ENCODE measurements around the gene LGI1. TPM values are rescaled to one million over a fixed set of nuclear protein-coding genes. Genes with fewer than 3 reads are reported as not detected.

The LGI1 gene
- total RNA-seq, 1 experiment from 2014 or later: 1.2 TPM

DNA sequence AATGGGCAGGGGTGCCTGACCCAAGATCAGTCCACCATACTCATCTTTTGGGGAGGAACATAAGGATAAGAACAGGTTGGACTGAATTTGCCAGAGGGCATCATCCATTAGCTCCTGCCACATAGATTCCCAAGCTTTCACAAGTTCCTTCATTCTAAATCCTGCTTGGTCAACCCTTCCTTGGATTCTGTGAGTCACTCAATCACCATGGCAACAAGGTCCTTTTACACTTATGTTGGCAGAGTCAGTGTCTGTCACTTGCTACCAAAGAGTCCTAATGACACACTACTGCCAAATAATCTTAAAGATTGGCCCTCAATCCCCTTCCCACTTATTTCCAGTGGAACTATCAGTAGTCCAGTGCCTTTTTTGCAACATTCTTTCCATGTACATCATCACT lies 5.0 kb upstream of the LGI1 start:
- Histone ChIP-seq H3K23ac (ENCODE audit: insufficient read length, low read depth, low read length) (no peak overlapping the region), H4K91ac (ENCODE audit: insufficient read length, low read depth, low read length) (no peak overlapping the region), H3K56ac (ENCODE audit: insufficient read length, low read depth, low read length) (no peak overlapping the region), H3K79me2 (ENCODE audit: insufficient read depth, low read length) (no peaks in the 10 kb centered on the region), H2BK5ac (ENCODE audit: insufficient read length, low read length) (no peak overlapping the region), H3T11ph (ENCODE audit: low read length) (no peak overlapping the region), H3K4me1 (ENCODE audit: insufficient read depth, low read length) (peaks cover 7% of the 10 kb centered on the region; the same call in 1 of the 2 replicates), H2BK15ac (ENCODE audit: low read depth, low read length) (no peak overlapping the region), H2AK5ac (ENCODE audit: insufficient read length, low read length) (no peak overlapping the region), H4K8ac (replicated peaks; ENCODE audit: insufficient read length, low read depth, low read length) (no peak overlapping the region), H3K9ac (ENCODE audit: extremely low read depth, insufficient read length, low read length) (no peak overlapping the region), H3K27ac (ENCODE audit: insufficient read length, low read depth, low read length) (no peak overlapping the region), H3K27me3 (ENCODE audit: insufficient read depth, low read length) (no peaks in the 10 kb centered on the region), H3K23me2 (ENCODE audit: insufficient read length, low read depth, low read length, poor library complexity, severe bottlenecking) (no peaks in the 10 kb centered on the region), H3K79me1 (ENCODE audit: insufficient read depth, low read depth, low read length, poor library complexity, severe bottlenecking) (no peaks in the 10 kb centered on the region), H2BK12ac (ENCODE audit: insufficient read length, low read depth, low read length) (no peak overlapping the region), H2AFZ (ENCODE audit: low read length) (no peak overlapping the region), H3K4me2 (ENCODE audit: insufficient read depth, insufficient read length, low read length) (no peak overlapping the region), H2BK120ac (ENCODE audit: low read depth, low read length, poor library complexity, severe bottlenecking) (no peak overlapping the region), H4K20me1 (ENCODE audit: control insufficient read depth, insufficient read depth, insufficient read length) (no peaks in the 10 kb centered on the region), H3K18ac (ENCODE audit: insufficient read length, low read depth, low read length) (no peak overlapping the region), H3K14ac (ENCODE audit: insufficient read depth, low read length) (no peak overlapping the region), H3K9me3 (ENCODE audit: control insufficient read depth, low read depth, low read length) (no peaks in the 10 kb centered on the region), H3K4ac (ENCODE audit: low read depth, low read length) (no peak overlapping the region), H4K5ac (ENCODE audit: insufficient read length, low read depth, low read length) (no peak overlapping the region), H2BK20ac (ENCODE audit: low read depth, low read length, poor library complexity, severe bottlenecking) (no peak overlapping the region)
- H3K27ac Mint-ChIP-seq: no peak overlapping the region
- H3K36me3 Mint-ChIP-seq (ENCODE audit: insufficient read depth in 1 of 3, low read depth in 3 of 3): no peaks in the 10 kb centered on the region
- H3K27me3 Mint-ChIP-seq (ENCODE audit: low read depth): peaks cover 33% of the 10 kb centered on the region
- no peaks in the 10 kb centered on the region; a peak in 2 of 5 replicates for H3K9me3 Mint-ChIP-seq
- peaks cover 87 to 88% of the 10 kb centered on the region in 2 experiments for H3K4me1 Mint-ChIP-seq
- TF ChIP-seq, protein P1, sequence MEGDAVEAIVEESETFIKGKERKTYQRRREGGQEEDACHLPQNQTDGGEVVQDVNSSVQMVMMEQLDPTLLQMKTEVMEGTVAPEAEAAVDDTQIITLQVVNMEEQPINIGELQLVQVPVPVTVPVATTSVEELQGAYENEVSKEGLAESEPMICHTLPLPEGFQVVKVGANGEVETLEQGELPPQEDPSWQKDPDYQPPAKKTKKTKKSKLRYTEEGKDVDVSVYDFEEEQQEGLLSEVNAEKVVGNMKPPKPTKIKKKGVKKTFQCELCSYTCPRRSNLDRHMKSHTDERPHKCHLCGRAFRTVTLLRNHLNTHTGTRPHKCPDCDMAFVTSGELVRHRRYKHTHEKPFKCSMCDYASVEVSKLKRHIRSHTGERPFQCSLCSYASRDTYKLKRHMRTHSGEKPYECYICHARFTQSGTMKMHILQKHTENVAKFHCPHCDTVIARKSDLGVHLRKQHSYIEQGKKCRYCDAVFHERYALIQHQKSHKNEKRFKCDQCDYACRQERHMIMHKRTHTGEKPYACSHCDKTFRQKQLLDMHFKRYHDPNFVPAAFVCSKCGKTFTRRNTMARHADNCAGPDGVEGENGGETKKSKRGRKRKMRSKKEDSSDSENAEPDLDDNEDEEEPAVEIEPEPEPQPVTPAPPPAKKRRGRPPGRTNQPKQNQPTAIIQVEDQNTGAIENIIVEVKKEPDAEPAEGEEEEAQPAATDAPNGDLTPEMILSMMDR (conservative IDR thresholded peaks at IDR 0.05): no peak
- DNase-seq: no peak
- H3K4me3 Mint-ChIP-seq: no peak overlapping the region
